Medulla oblongata (tissue), 1 donor: ENCODE data around the gene ALDH2.
"Not testable (repeated sequence)": the region's sequence is repeated elsewhere in the genome, so short reads cannot be mapped to it uniquely, and the experiment has no call there.

Source experiments
- DNase-seq: peaks from one replicate; pipeline ENCODE4 v3.0.0-alpha.2; 2015; ENCODE audit errors: extremely low spot score

Gene ALDH2

GRCh38 chr12:111766608-111767361 lies at the start of gene ALDH2:
ALDH2 (plus strand) TSS chr12:111766933; CDS start chr12:111766983, 50 bp downstream.
- DNase-seq, result peak; percentile 85

- not testable (repeated sequence) for DNase-seq
Measured at GRCh38 chr12:111719316-111719715, 47.4 kb upstream of the ALDH2 start.

- DNase-seq, result no peak
Measured at GRCh38 chr12:111720457-111720856, 46.3 kb upstream of the ALDH2 start.

GRCh38 chr12:111723646-111724360 lies 42.9 kb upstream of the ALDH2 start:
- DNase-seq, result not testable (repeated sequence)

DNA sequence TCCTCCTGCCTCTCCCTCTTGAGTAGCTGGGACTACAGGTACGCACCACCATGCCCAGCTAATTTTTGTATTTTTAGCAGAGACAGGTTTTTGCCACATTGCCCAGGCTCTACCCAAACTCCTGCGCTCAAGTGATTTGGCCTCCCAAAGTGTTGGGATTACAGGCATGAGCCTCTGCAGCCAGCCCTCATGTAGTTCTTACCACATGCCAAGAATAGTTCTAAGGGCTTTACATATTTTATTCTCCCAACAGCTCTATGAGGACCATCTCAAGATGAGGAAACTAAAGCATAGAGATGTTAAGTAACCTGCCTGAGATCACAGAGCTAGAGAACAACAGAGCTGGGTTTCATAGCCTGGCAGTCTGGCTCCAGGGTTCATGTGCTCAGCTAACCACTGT lies 37.9 kb upstream of the ALDH2 start:
- no peak for DNase-seq

GRCh38 chr12:111730420-111730819 lies 36.3 kb upstream of the ALDH2 start:
- DNase-seq, result no peak

- DNase-seq, result no peak
Measured at GRCh38 chr12:111732786-111733185, 33.9 kb upstream of the ALDH2 start.

DNA sequence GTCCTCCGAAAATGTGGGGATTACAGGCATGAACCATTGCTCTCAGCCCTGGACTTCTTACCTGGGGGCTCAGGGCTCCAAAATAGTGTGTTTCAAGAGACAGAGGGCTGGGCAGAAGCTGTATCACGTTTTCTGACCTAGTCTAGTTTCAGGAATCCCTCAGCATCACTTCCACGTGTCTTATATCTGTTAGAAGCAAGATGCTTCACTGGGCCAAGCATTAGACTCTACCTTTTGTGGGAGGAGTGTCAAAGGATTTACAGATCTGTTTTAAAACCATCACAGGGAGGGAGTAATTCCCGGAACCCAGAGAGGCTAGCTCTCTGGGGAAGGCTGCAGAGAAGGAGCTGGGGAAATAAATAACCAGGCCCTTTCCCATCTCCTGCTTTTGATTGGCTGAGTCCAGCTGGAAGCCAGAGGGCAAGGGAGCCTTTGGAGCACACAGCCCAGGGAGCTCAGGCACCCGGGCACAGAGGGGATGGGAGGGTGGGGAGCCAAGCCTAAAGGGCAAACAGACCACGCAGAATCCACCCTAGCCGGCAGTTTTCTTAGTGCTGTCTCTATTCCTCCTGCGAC lies 33.3 kb upstream of the ALDH2 start:
- DNase-seq, result no peak

GRCh38 chr12:111739524-111739923 lies 27.2 kb upstream of the ALDH2 start:
- DNase-seq, result not testable (repeated sequence)

- DNase-seq, result no peak
Measured at GRCh38 chr12:111741235-111741812, 25.4 kb upstream of the ALDH2 start.

DNA sequence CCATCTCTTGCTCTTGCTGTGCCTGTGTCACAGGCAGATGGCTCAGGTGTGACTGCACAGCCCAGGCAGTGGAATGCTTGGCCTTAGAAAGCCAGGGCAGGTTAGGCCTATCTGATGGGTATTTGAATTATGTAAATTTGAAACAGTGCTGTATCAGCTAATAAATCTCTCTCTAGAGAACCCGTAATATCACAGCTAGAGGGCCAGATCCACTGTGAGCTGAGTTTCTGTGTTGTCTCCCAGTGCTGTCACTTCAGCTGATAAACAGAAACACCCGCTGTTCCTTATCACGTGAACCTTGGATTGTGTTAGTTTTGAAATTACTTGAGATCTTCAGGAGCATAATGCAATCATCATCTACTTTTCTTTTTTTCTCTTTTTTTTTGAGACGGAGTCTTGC lies 21.5 kb upstream of the ALDH2 start:
- DNase-seq, result no peak

- no peak for DNase-seq
Measured at GRCh38 chr12:111747333-111747732, 19.4 kb upstream of the ALDH2 start.

GRCh38 chr12:111748151-111748672 lies 18.5 kb upstream of the ALDH2 start:
- no peak for DNase-seq

GRCh38 chr12:111748867-111749266 lies 17.9 kb upstream of the ALDH2 start:
- no peak for DNase-seq

DNA sequence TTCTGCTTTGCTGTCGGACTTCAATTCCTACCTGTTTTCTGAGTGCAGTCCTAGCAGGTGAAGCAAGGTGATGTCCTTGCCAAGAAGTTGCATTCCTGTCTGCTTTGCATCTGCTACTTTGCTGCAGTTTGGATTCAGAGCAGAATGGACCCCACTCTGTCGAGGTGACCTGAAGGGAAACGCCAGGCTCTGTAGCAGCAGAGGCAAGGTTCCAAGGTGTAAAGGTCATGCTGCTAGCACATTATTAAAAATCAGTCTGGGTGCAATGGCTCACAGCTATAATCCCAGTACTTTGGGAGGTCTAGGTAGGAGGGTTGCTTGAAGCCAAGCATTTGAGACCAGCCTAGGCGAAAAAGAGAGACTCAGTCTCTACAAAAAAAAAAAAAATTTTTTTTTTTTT lies 17.3 kb upstream of the ALDH2 start:
- DNase-seq, result no peak

DNA sequence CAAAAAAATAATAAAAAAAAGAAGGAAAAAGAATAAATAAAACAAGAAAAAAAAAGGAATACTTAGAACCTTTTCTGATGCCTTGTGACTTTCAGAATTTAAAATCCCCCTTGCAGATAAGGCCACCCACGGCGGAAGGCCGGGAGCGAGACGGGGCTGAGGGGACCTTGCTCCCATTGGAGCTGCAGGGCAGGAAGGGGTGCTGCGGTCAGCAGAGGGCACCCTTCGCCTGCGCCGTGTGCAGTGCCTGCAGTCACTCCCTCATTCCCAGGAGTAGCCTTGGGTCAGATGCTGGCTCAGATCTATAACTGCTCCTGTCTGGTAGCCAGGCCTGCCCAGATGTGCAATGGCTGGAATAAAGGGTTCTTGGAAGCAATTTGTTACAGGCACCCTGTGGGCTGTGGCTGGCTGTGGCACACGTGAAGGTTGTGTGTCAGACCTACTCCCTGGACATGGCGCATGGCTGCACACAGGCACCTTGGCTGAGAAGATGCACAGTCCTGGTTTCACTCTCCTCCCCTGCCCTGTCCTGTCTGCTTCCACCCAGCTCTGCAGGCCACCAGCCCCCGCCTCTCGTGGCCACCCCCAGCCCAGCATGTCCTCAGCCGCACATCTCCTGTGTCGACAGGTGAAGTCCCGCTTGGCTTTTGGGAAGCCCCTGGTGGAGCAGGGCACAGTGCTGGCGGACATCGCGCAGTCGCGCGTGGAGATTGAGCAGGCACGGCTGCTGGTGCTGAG lies 13.4 kb upstream of the ALDH2 start:
- peak; percentile 71 for DNase-seq

- DNase-seq, result peak; percentile 64
Measured at GRCh38 chr12:111754671-111755070, 12.1 kb upstream of the ALDH2 start.

DNA sequence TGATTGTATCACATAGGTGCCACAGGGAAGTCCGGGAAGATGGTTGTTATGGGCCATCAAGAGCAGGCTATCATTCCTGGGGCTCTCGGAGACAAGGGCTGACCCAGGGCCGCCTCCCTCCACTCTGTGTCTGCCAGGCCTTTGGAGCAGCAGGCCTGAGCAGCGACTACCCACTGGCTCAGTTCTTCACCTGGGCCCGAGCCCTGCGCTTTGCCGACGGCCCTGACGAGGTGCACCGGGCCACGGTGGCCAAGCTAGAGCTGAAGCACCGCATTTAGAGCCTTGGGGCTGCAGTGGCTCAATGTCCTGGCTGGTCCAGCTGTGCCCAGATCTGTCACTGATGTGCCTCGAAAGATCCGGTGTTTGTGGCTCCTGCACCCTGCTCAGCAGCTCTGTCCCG lies 10.5 kb upstream of the ALDH2 start:
- DNase-seq, result no peak

GRCh38 chr12:111756681-111757080 lies 10.1 kb upstream of the ALDH2 start:
- DNase-seq, result no peak

- DNase-seq, result peak; percentile 79
Measured at GRCh38 chr12:111757361-111758119, 9.2 kb upstream of the ALDH2 start.

DNA sequence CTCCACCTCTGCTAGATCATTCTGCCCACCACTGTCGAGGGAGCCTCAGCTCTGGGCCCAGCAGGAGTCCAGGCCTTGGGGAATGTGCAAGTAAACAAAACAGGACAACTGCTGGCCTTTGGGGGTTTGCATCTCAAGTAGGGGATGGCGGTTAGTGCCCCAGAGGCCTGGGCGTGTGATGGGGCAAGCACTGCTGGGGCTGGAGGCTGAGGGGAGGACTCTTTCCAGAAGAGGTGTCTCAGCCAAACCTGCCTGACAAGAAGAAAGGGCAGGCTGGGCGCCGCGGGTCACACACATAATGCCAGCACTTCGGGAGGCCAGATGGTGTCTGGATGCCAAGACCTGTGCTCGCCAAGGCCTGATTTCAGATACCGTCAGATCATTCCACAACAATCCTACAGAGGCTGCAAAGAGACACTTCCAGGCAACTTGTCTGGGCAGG lies 8.6 kb upstream of the ALDH2 start:
- no peak for DNase-seq
